ENCODE measurements around the gene TBC1D3G.
"Not testable (repeated sequence)": the region's sequence is repeated elsewhere in the genome, so short reads cannot be mapped to it uniquely, and the experiment has no call there.

TBC1D3G gene

GRCh38 chr17:36323584-36323983 lies at the start of gene TBC1D3G:
TSS of gene TBC1D3G (plus strand) at chr17:36323884. CDS start at chr17:36325412, 1,528 bp downstream.
- DNase-seq = not testable (repeated sequence)

- not testable (repeated sequence) for DNase-seq
Observed at GRCh38 chr17:36283256-36283655, 40.4 kb upstream of the TBC1D3G start.

GRCh38 chr17:36284219-36284618 lies 39.5 kb upstream of the TBC1D3G start:
- DNase-seq = not testable (repeated sequence)

- not testable (repeated sequence) for DNase-seq
Observed at GRCh38 chr17:36289965-36290612, 33.6 kb upstream of the TBC1D3G start.

- not testable (repeated sequence) for DNase-seq
Observed at GRCh38 chr17:36295161-36295560, 28.5 kb upstream of the TBC1D3G start.

GRCh38 chr17:36315736-36316135 lies 7.9 kb upstream of the TBC1D3G start:
- DNase-seq = not testable (repeated sequence)

- not testable (repeated sequence) for DNase-seq
Observed at GRCh38 chr17:36362496-36362895, 38.8 kb downstream of the TBC1D3G start.

- DNase-seq = not testable (repeated sequence)
Observed at GRCh38 chr17:36375938-36376337, 52.3 kb downstream of the TBC1D3G start.
